T-cell (primary cell): ENCODE results near the gene INSL6. TPM values are rescaled to one million over a fixed set of nuclear protein-coding genes. Genes with fewer than 3 reads are reported as not detected.

ENCODE experiments used
- ATAC-seq, 4 experiments: fragments of 200-7000 bp in 3 of 4; fragments of 150-1000 bp in 1 of 4; cut with Tn5 transposase; replicated peaks in 1 of 4; 1 replicate in 3 of 4; 2 replicates in 1 of 4; pipeline ENCODE4 v1.10.0; 2021; ENCODE audit warnings: moderate library complexity in 3 of 4, mild to moderate bottlenecking in 2 of 4, moderate number of reproducible peaks in 1 of 4
- CTCF ChIA-PET, 2 donors: fragments of 300-600 bp; sonication (Branson Sonifier 250); formaldehyde crosslinking; loops; one replicate each; lab custom pipeline; 2022; ENCODE audit warnings: antibody characterized with exemption in 2 of 2; lab: Charles Lee
- POLR2A ChIA-PET, 2 donors: fragments of 300-600 bp; sonication (Branson Sonifier 250); formaldehyde crosslinking; loops; one replicate each; lab custom pipeline; 2022; ENCODE audit warnings: antibody characterized with exemption in 2 of 2; lab: Charles Lee
- DNase-seq, 35 experiments: peaks; one replicate each; pipeline versions ENCODE4 v3.0.0 to v3.0.0-alpha.2; 2013 to 2023
- H3K27ac ChIP-seq: one replicate; pipeline ENCODE4 v1.5.1; 2013; ENCODE audit warnings: low read length
- H3K27me3 ChIP-seq, 2 experiments: replicated peaks in 1 of 2; 1 replicate in 1 of 2; 2 replicates in 1 of 2; pipeline versions ENCODE4 v1.6.1 to v1.7.0; 2013; ENCODE audit warnings: low read length in 1 of 2, mixed read lengths in 1 of 2; ENCODE audit not compliant: control insufficient read depth in 2 of 2, insufficient read depth in 2 of 2; ENCODE audit errors: extremely low read depth in 1 of 2
- H3K36me3 ChIP-seq, 2 donors: 1 replicate in 1 of 2; 2 replicates in 1 of 2; pipeline versions ENCODE4 v1.6.1 to v1.7.0; 2013; ENCODE audit warnings: low read length in 1 of 2; ENCODE audit not compliant: control insufficient read depth in 2 of 2, insufficient read depth in 1 of 2; ENCODE audit errors: extremely low read depth in 1 of 2
- H3K4me1 ChIP-seq, 2 experiments: 1 replicate in 1 of 2; 2 replicates in 1 of 2; pipeline versions ENCODE4 v1.6.1 to v1.7.0; 2013; ENCODE audit warnings: low read length in 2 of 2, mixed read lengths in 1 of 2; ENCODE audit not compliant: insufficient read depth in 2 of 2, control insufficient read depth in 1 of 2; ENCODE audit errors: extremely low read depth in 1 of 2
- H3K4me3 ChIP-seq, 2 donors: 1 replicate in 1 of 2; 2 replicates in 1 of 2; pipeline versions ENCODE4 v1.5.1 to v1.7.0; 2013; ENCODE audit warnings: mild to moderate bottlenecking in 2 of 2, low read length in 1 of 2, moderate library complexity in 1 of 2; ENCODE audit not compliant: control insufficient read depth in 1 of 2; ENCODE audit errors: extremely low read depth in 1 of 2
- H3K9me3 ChIP-seq: 2 replicates; pipeline ENCODE4 v1.7.0; 2013
- H3K27ac Mint-ChIP-seq, 2 donors: one replicate each; pipeline ENCODE4 v1.8.0; 2020 to 2021; ENCODE audit warnings: mild to moderate bottlenecking in 2 of 2, mixed read lengths in 2 of 2
- H3K27me3 Mint-ChIP-seq, 2 donors: one replicate each; pipeline ENCODE4 v1.8.0; 2021 to 2022; ENCODE audit warnings: mixed read lengths in 2 of 2
- H3K36me3 Mint-ChIP-seq: one replicate; pipeline ENCODE4 v1.8.0; 2021; ENCODE audit warnings: mixed read lengths
- H3K4me1 Mint-ChIP-seq, 3 donors: one replicate each; pipeline ENCODE4 v1.8.0; 2020 to 2022; ENCODE audit warnings: mixed read lengths in 3 of 3, mild to moderate bottlenecking in 1 of 3
- H3K4me3 Mint-ChIP-seq, 3 donors: one replicate each; pipeline ENCODE4 v1.8.0; 2020 to 2022; ENCODE audit warnings: mild to moderate bottlenecking in 3 of 3, mixed read lengths in 3 of 3, moderate library complexity in 3 of 3
- H3K9me3 Mint-ChIP-seq, 3 donors: one replicate each; pipeline ENCODE4 v1.8.0; 2020 to 2022; ENCODE audit warnings: mixed read lengths in 3 of 3
- WGBS: methylation state at CpG from one replicate; pipeline ENCODE4 v1.1.5; 2013; ENCODE audit warnings: missing lambda C conversion rate; ENCODE audit not compliant: insufficient coverage; 5-methylcytosine and 5-hydroxymethylcytosine counted together
- total RNA-seq, 35 experiments: library from RNA in 6 of 35; stranded (reverse) in 6 of 35; fragments of 120-200 nt in 1 of 35; gene quantifications; one replicate each; pipeline versions ENCODE4 v1.2.1 to v1.2.4 and lab custom pipeline; 2013 to 2026

Gene INSL6, protein sequence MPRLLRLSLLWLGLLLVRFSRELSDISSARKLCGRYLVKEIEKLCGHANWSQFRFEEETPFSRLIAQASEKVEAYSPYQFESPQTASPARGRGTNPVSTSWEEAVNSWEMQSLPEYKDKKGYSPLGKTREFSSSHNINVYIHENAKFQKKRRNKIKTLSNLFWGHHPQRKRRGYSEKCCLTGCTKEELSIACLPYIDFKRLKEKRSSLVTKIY
- total RNA-seq: not detected
- total RNA-seq (2013): not detected
- 0 to 0.14 (median 0) reads per million in 29 experiments for total RNA-seq (lab: John Stamatoyannopoulos, UW)

DNA sequence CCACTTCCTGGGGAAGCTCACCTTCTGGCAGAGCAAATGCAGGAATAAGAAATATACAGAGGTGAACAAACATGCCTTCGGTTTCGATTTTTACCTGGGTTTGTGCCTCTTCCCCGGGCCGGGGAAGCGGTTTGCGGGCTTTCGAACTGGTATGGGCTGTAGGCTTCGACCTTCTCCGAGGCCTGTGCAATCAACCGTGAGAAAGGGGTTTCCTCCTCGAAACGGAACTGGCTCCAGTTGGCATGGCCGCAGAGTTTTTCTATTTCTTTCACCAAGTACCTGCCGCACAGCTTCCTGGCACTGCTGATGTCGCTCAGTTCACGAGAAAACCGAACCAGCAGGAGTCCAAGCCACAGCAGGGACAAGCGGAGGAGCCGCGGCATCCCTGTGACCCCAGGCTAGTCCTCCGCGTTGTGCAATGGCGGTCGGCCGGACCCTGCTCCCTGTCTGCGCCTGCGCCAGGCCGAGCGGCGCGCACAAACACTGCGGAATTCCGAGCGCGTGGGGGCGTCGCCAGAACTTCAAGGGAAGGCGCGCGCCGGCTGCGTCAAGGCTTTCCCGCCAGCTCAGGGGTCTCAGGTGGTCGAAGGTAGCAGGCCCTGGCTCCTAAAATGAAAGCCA, at the start of gene INSL6:
Gene INSL6 (minus strand): TSS at position 420 of the 621 bp plus-strand sequence. CDS start 37 bp downstream, at position 383.
- Mint-ChIP-seq H3K27me3 (no peaks in the 10 kb centered on the region), H3K4me1 (peaks cover 6 to 14% (median 10%) of the 10 kb centered on the region in 3 donors), H3K4me3 (no peak within 1 kb of the TSS), H3K36me3 (no peaks in the 10 kb centered on the region), H3K27ac (no peak within 1 kb of the TSS), H3K9me3 (peaks cover 0 to 3% (median 0%) of the 10 kb centered on the region in 3 donors)
- CTCF ChIA-PET: interaction anchor here (0.6 to 3.2 kb wide), 15 partner anchors 9 to 419 kb away, joined by 3 to 47 read pairs (median 6); partner anchors contain the start of genes CD274 (in 1 of the 2) and PLGRKT (in 1 of the 2)
- POLR2A ChIA-PET: no interaction called here
- Histone ChIP-seq H3K9me3 (no peaks in the 10 kb centered on the region), H3K36me3 (no peaks in the 10 kb centered on the region), H3K27me3 (no peaks in the 10 kb centered on the region), H3K4me3 (no peak within 1 kb of the TSS), H3K27ac (no peak within 1 kb of the TSS), H3K4me1 (no peaks in the 10 kb centered on the region)
- 94% methylated on average over 44 of the region's 44 CpGs for WGBS
- ATAC-seq: no peak
- no peak for DNase-seq

GRCh38 chr9:5231212-5231611, 45.8 kb upstream of the INSL6 start, which contains the start of gene INSL4:
TSS of gene INSL4 (plus strand) at chr9:5231419. CDS start at chr9:5231524, 105 bp downstream.
- no peaks in the 10 kb centered on the region for H3K9me3 Mint-ChIP-seq
- Histone ChIP-seq H3K4me1 (no peaks in the 10 kb centered on the region), H3K27me3 (peaks cover 0 to 3% of the 10 kb centered on the region in 2 experiments), H3K4me3 (no peak within 1 kb of the TSS), H3K27ac (no peak within 1 kb of the TSS), H3K9me3 (no peaks in the 10 kb centered on the region), H3K36me3 (no peaks in the 10 kb centered on the region)
- no peaks in the 10 kb centered on the region for H3K36me3 Mint-ChIP-seq
- CTCF ChIA-PET: interaction anchor here in 1 of 2 donors (0.9 kb wide), 1 partner anchor 17 kb away, joined by 4 read pairs; no protein-coding TSS in a partner anchor
- POLR2A ChIA-PET: no interaction called here
- DNase-seq (no peak), ATAC-seq (no peak)
- no peak within 1 kb of the TSS for H3K4me3 Mint-ChIP-seq
- H3K27ac Mint-ChIP-seq: no peak within 1 kb of the TSS
- 100% methylated on average over 2 of the region's 2 CpGs for WGBS
- no peaks in the 10 kb centered on the region for H3K4me1 Mint-ChIP-seq
- H3K27me3 Mint-ChIP-seq: peaks cover 7 to 10% of the 10 kb centered on the region in 2 donors

DNA sequence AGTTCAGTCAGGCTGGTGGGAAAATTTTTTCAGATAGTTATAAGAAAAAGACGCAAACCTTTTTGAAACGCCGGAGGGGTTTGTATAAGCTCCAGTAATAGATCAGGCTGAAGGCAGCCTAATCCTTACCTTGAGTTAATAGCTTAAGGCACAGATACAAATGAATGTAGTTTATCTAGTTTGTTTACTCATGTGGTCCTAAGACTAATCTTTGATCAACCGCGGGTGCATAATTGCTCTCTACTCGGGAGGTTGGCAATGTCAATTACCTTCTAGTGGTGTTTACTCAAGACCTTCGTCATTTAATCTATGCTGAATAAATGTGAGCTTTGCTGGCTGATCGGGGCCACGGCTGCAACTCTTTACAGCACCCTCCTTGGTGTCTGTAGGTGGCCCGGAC, 45.1 kb upstream of the INSL6 start:
- 82% methylated on average over 7 of the region's 10 CpGs for WGBS
- Mint-ChIP-seq H3K27me3 (peaks cover 10 to 11% of the 10 kb centered on the region in 2 donors), H3K27ac (no peak overlapping the region), H3K4me3 (no peak overlapping the region), H3K36me3 (no peaks in the 10 kb centered on the region), H3K9me3 (peaks cover 0 to under 1% (median 0%) of the 10 kb centered on the region in 3 donors), H3K4me1 (no peaks in the 10 kb centered on the region)
- H3K4me3 ChIP-seq: no peak overlapping the region
- H3K4me1 ChIP-seq: no peaks in the 10 kb centered on the region
- no peaks in the 10 kb centered on the region for H3K36me3 ChIP-seq
- no peak for ATAC-seq
- ChIA-PET CTCF (interaction anchor here in 1 of 2 donors (0.9 kb wide), 1 partner anchor 17 kb away, joined by 4 read pairs; no protein-coding TSS in a partner anchor), POLR2A (no interaction called here)
- DNase-seq: no peak
- no peaks in the 10 kb centered on the region for H3K9me3 ChIP-seq
- no peak overlapping the region for H3K27ac ChIP-seq
- H3K27me3 ChIP-seq: peaks cover 0 to 3% of the 10 kb centered on the region in 2 experiments

DNA sequence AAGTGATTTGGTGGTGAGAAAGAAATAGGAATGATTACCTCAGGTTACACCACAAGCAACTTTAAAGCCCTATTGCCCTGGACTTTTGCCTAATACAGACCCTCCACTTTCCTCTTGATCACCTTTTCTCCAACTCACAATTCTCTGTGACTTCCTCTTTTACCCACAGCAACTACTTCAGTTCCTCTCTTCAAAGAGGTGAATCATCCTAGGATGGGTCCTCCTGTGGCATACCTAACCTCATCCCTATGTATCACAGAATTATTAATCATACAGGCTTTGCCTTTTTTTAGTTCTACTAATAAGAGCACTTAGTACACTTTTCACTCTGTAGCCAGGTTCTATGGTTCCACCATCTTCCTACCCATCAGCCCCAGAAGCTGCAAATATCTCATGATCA, 19.6 kb upstream of the INSL6 start:
- peaks cover 5% of the 10 kb centered on the region for H3K36me3 Mint-ChIP-seq
- ATAC-seq: no peak
- H3K27ac Mint-ChIP-seq: no peak overlapping the region

GRCh38 chr9:5195463-5195862, 10.0 kb upstream of the INSL6 start:
- H3K9me3 ChIP-seq: peaks cover 3% of the 10 kb centered on the region
- Mint-ChIP-seq H3K4me3 (no peak overlapping the region), H3K9me3 (peaks cover 0 to 4% (median 0%) of the 10 kb centered on the region in 3 donors), H3K27ac (no peak overlapping the region), H3K27me3 (peaks cover 6 to 13% of the 10 kb centered on the region in 2 donors), H3K36me3 (no peaks in the 10 kb centered on the region), H3K4me1 (no peaks in the 10 kb centered on the region)
- H3K4me1 ChIP-seq: no peaks in the 10 kb centered on the region
- no peak for ATAC-seq
- no peak for DNase-seq
- POLR2A ChIA-PET: interaction anchor here in 1 of 2 donors (0.7 kb wide), 1 partner anchor 430 kb away, joined by 4 read pairs; no protein-coding TSS in a partner anchor
- no peaks in the 10 kb centered on the region for H3K36me3 ChIP-seq
- no peak overlapping the region for H3K27ac ChIP-seq
- H3K27me3 ChIP-seq: no peaks in the 10 kb centered on the region
- no CpG with 5 or more reads among the region's 1 CpG for WGBS
- CTCF ChIA-PET: interaction anchor here (0.5 to 1.8 kb wide), 4 partner anchors 9 to 98 kb away, joined by 3 to 6 read pairs (median 4); no protein-coding TSS in a partner anchor
- no peak overlapping the region for H3K4me3 ChIP-seq

More for the DNA sequence above, 19.6 kb upstream of the INSL6 start:
- Histone ChIP-seq H3K27me3 (no peaks in the 10 kb centered on the region), H3K4me1 (no peaks in the 10 kb centered on the region), H3K36me3 (no peaks in the 10 kb centered on the region), H3K9me3 (no peaks in the 10 kb centered on the region), H3K4me3 (no peak overlapping the region), H3K27ac (no peak overlapping the region)
- no peak for DNase-seq
- CTCF ChIA-PET: no interaction called here
- Mint-ChIP-seq H3K27me3 (peaks cover 7 to 10% of the 10 kb centered on the region in 2 donors), H3K4me1 (no peaks in the 10 kb centered on the region), H3K4me3 (no peak overlapping the region), H3K9me3 (peaks cover 0 to 8% (median 7%) of the 10 kb centered on the region in 3 donors)
- POLR2A ChIA-PET: no interaction called here

- WGBS: no CpG with 5 or more reads among the region's 2 CpGs
- Mint-ChIP-seq H3K4me1 (no peaks in the 10 kb centered on the region), H3K27ac (no peak overlapping the region), H3K36me3 (no peaks in the 10 kb centered on the region), H3K27me3 (peaks cover 0 to 6% of the 10 kb centered on the region in 2 donors), H3K4me3 (no peak overlapping the region), H3K9me3 (peaks cover 0 to 4% (median 0%) of the 10 kb centered on the region in 3 donors)
- H3K36me3 ChIP-seq: no peaks in the 10 kb centered on the region
- H3K9me3 ChIP-seq: peaks cover 2% of the 10 kb centered on the region
- CTCF ChIA-PET: no interaction called here
- POLR2A ChIA-PET: no interaction called here
- H3K4me3 ChIP-seq: no peak overlapping the region
- H3K27ac ChIP-seq: no peak overlapping the region
- H3K27me3 ChIP-seq: no peaks in the 10 kb centered on the region
- ATAC-seq (no peak), DNase-seq (no peak)
- no peaks in the 10 kb centered on the region for H3K4me1 ChIP-seq
Measured at GRCh38 chr9:5193345-5193744, 7.9 kb upstream of the INSL6 start.
